Trophoblast cell (in vitro differentiated cells and primary cell): ENCODE measurements around the gene CRYBA2. TPM values are rescaled to one million over a fixed set of nuclear protein-coding genes. Genes with fewer than 3 reads are reported as not detected.
A peak's percentile ranks its signal among the peaks of the same experiment; 100 is the strongest.

ENCODE experiments used
- DNase-seq, 2 donors: peaks; one replicate each; pipeline ENCODE4 v3.0.0-alpha.2; 2016
- H2AFZ ChIP-seq: 2 replicates; pipeline ENCODE4 v1.6.1; 2013; ENCODE audit warnings: low read length, moderate library complexity, mild to moderate bottlenecking; ENCODE audit not compliant: insufficient read depth, poor library complexity
- H2AK5ac ChIP-seq: 2 replicates; pipeline ENCODE4 v1.6.1; 2013; ENCODE audit warnings: mild to moderate bottlenecking, low read length
- H2BK120ac ChIP-seq: 2 replicates; pipeline ENCODE4 v1.6.1; 2013; ENCODE audit warnings: low read length, mild to moderate bottlenecking, moderate library complexity; ENCODE audit not compliant: insufficient read depth, poor library complexity
- H2BK12ac ChIP-seq: 2 replicates; pipeline ENCODE4 v1.6.1; 2013; ENCODE audit warnings: mild to moderate bottlenecking, low read length, moderate library complexity
- H2BK5ac ChIP-seq: 2 replicates; pipeline ENCODE4 v1.6.1; 2013; ENCODE audit warnings: low read length, low read depth, moderate library complexity, mild to moderate bottlenecking; ENCODE audit not compliant: poor library complexity
- H3K14ac ChIP-seq: 2 replicates; pipeline ENCODE4 v1.6.1; 2013; ENCODE audit warnings: mild to moderate bottlenecking, low read length
- H3K18ac ChIP-seq: 2 replicates; pipeline ENCODE4 v1.6.1; 2013; ENCODE audit warnings: mild to moderate bottlenecking, low read length
- H3K23ac ChIP-seq: 2 replicates; pipeline ENCODE4 v1.6.1; 2013; ENCODE audit warnings: low read length
- H3K27ac ChIP-seq: 2 replicates; pipeline ENCODE4 v1.5.1; 2013; ENCODE audit warnings: low read depth, mild to moderate bottlenecking, inconsistent platforms, low read length, moderate library complexity
- H3K27me3 ChIP-seq: 2 replicates; pipeline ENCODE4 v1.6.1; 2013; ENCODE audit warnings: inconsistent platforms, mild to moderate bottlenecking, low read length, moderate library complexity; ENCODE audit not compliant: insufficient read depth
- H3K36me3 ChIP-seq, 2 experiments: 1 replicate in 1 of 2; 2 replicates in 1 of 2; pipeline ENCODE4 v1.6.1; 2013; ENCODE audit warnings: low read length in 2 of 2, mild to moderate bottlenecking in 2 of 2, moderate library complexity in 1 of 2; ENCODE audit not compliant: insufficient read depth in 2 of 2, control insufficient read depth in 1 of 2
- H3K4ac ChIP-seq: 2 replicates; pipeline ENCODE4 v1.6.1; 2013; ENCODE audit warnings: low read depth, mild to moderate bottlenecking, low read length, moderate library complexity
- H3K4me1 ChIP-seq, 2 experiments: 1 replicate in 1 of 2; 2 replicates in 1 of 2; pipeline ENCODE4 v1.6.1; 2013; ENCODE audit warnings: low read length in 2 of 2, mild to moderate bottlenecking in 2 of 2, moderate library complexity in 1 of 2; ENCODE audit not compliant: insufficient read depth in 2 of 2, control insufficient read depth in 1 of 2
- H3K4me2 ChIP-seq: 2 replicates; pipeline ENCODE4 v1.6.1; 2013; ENCODE audit warnings: inconsistent platforms, mild to moderate bottlenecking, low read length, moderate library complexity
- H3K4me3 ChIP-seq: 2 replicates; pipeline ENCODE4 v1.5.1; 2013; ENCODE audit warnings: mild to moderate bottlenecking, low read depth, low read length, inconsistent platforms
- H3K79me1 ChIP-seq: one replicate; pipeline ENCODE4 v1.6.1; 2013; ENCODE audit warnings: low read length
- H3K79me2 ChIP-seq: 2 replicates; pipeline ENCODE4 v1.6.1; 2013; ENCODE audit warnings: low read length, mild to moderate bottlenecking; ENCODE audit not compliant: control insufficient read depth, insufficient read depth, poor library complexity
- H3K9ac ChIP-seq: 2 replicates; pipeline ENCODE4 v1.6.1; 2013; ENCODE audit warnings: mild to moderate bottlenecking, low read length
- H3K9me3 ChIP-seq: 2 replicates; pipeline ENCODE4 v1.6.1; 2013; ENCODE audit warnings: low read depth, mild to moderate bottlenecking, control low read depth, inconsistent platforms, low read length; ENCODE audit not compliant: insufficient read depth
- H4K12ac ChIP-seq: 2 replicates; pipeline ENCODE4 v1.6.1; 2013; ENCODE audit warnings: low read depth, mild to moderate bottlenecking, low read length, moderate library complexity
- H4K8ac ChIP-seq: 2 replicates; pipeline ENCODE4 v1.6.1; 2013; ENCODE audit warnings: low read depth, mild to moderate bottlenecking, low read length, moderate library complexity
- H4K91ac ChIP-seq: one replicate; pipeline ENCODE4 v1.6.1; 2013; ENCODE audit warnings: low read depth, mild to moderate bottlenecking, low read length, moderate library complexity
- WGBS: extraction: QIAGEN DNeasy Blood & Tissue Kit; methylation state at CpG from one replicate; pipeline ENCODE4 v1.1.7; 2013; ENCODE audit warnings: missing lambda C conversion rate; ENCODE audit not compliant: insufficient read length, insufficient coverage; ENCODE audit errors: extremely low coverage; 5-methylcytosine and 5-hydroxymethylcytosine counted together
- polyA plus RNA-seq: library from polyadenylated mRNA; stranded (reverse); fragments of 200-250 nt; gene quantifications from 2 replicates; pipeline ENCODE4 v1.2.3, GENCODE V29; 2013

CRYBA2 gene
- 0.15 and 0.21 TPM in 2 replicates for polyA plus RNA-seq

- H3K79me1 ChIP-seq = no peaks in the 10 kb centered on the region
- no CpG with 5 or more reads among the region's 88 CpGs for WGBS
Observed at GRCh38 chr2:218993345-218994315, at the start of gene CRYBA2. Gene CRYBA2, minus strand, starts transcription at chr2:218993422. Its CDS starts 246 bp downstream, at chr2:218993176.

GRCh38 chr2:219042750-219043149 lies 49.5 kb upstream of the CRYBA2 start:
- no peak overlapping the region for H4K91ac ChIP-seq
- H2BK120ac ChIP-seq = no peak overlapping the region
- no peak overlapping the region for H3K27ac ChIP-seq
- no peak overlapping the region for H2AFZ ChIP-seq
- peaks cover 9% of the 10 kb centered on the region for H3K27me3 ChIP-seq
- no peak overlapping the region for H4K8ac ChIP-seq
- H3K4ac ChIP-seq = no peak overlapping the region
- no peak overlapping the region for H3K4me2 ChIP-seq
- H3K9me3 ChIP-seq = no peaks in the 10 kb centered on the region
- DNase-seq = no peak
- no peak overlapping the region for H3K4me3 ChIP-seq
- no peak overlapping the region for H3K9ac ChIP-seq
- no peak overlapping the region for H2AK5ac ChIP-seq
- no peak overlapping the region for H3K14ac ChIP-seq
- no peak overlapping the region for H2BK5ac ChIP-seq
- no CpG with 5 or more reads among the region's 2 CpGs for WGBS
- no peaks in the 10 kb centered on the region for H3K36me3 ChIP-seq
- H3K4me1 ChIP-seq = peaks cover 0 to 2% of the 10 kb centered on the region in 2 experiments
- no peak overlapping the region for H3K23ac ChIP-seq
- no peak overlapping the region for H4K12ac ChIP-seq
- no peaks in the 10 kb centered on the region for H3K79me2 ChIP-seq
- no peaks in the 10 kb centered on the region for H3K79me1 ChIP-seq
- H3K18ac ChIP-seq = no peak overlapping the region
- no peak overlapping the region for H2BK12ac ChIP-seq

More at GRCh38 chr2:218993345-218994315, at the start of gene CRYBA2:
- H3K4me2 ChIP-seq = peak within 1 kb of the TSS; percentile 60
- no peaks in the 10 kb centered on the region for H3K79me2 ChIP-seq
- H3K4me3 ChIP-seq = no peak within 1 kb of the TSS
- H3K36me3 ChIP-seq = no peaks in the 10 kb centered on the region
- no peak within 1 kb of the TSS for H4K91ac ChIP-seq
- no peak within 1 kb of the TSS for H2BK5ac ChIP-seq
- no peak within 1 kb of the TSS for H3K23ac ChIP-seq
- H3K27me3 ChIP-seq = peaks cover 71% of the 10 kb centered on the region
- no peak within 1 kb of the TSS for H3K9ac ChIP-seq
- no peak within 1 kb of the TSS for H2BK120ac ChIP-seq
- H3K4me1 ChIP-seq = peaks cover 9 to 16% of the 10 kb centered on the region in 2 experiments
- no peak within 1 kb of the TSS for H2AK5ac ChIP-seq
- H4K12ac ChIP-seq = no peak within 1 kb of the TSS
- no peak within 1 kb of the TSS for H3K18ac ChIP-seq
- H2BK12ac ChIP-seq = no peak within 1 kb of the TSS
- peaks cover 18% of the 10 kb centered on the region for H3K9me3 ChIP-seq
- no peak within 1 kb of the TSS for H3K14ac ChIP-seq
- DNase-seq = peak; percentile 30 to 58
- H3K27ac ChIP-seq = no peak within 1 kb of the TSS
- H4K8ac ChIP-seq = no peak within 1 kb of the TSS
- H3K4ac ChIP-seq = no peak within 1 kb of the TSS
- H2AFZ ChIP-seq = no peak within 1 kb of the TSS

- no peak overlapping the region for H2BK12ac ChIP-seq
- no peaks in the 10 kb centered on the region for H3K79me2 ChIP-seq
- H3K9ac ChIP-seq = no peak overlapping the region
- no peak overlapping the region for H3K27ac ChIP-seq
- no peak overlapping the region for H2AFZ ChIP-seq
- DNase-seq = no peak
- H2AK5ac ChIP-seq = no peak overlapping the region
- no peaks in the 10 kb centered on the region for H3K9me3 ChIP-seq
- H3K4me2 ChIP-seq = no peak overlapping the region
- H3K4me1 ChIP-seq = peaks cover 0 to 2% of the 10 kb centered on the region in 2 experiments
- H3K27me3 ChIP-seq = peaks cover 9% of the 10 kb centered on the region
- no peak overlapping the region for H4K91ac ChIP-seq
- no peak overlapping the region for H2BK5ac ChIP-seq
- no peak overlapping the region for H3K14ac ChIP-seq
- H3K36me3 ChIP-seq = no peaks in the 10 kb centered on the region
- H3K79me1 ChIP-seq = no peaks in the 10 kb centered on the region
- no peak overlapping the region for H3K4ac ChIP-seq
- no peak overlapping the region for H3K4me3 ChIP-seq
- no peak overlapping the region for H4K12ac ChIP-seq
- H2BK120ac ChIP-seq = no peak overlapping the region
- H3K18ac ChIP-seq = no peak overlapping the region
- no peak overlapping the region for H4K8ac ChIP-seq
- H3K23ac ChIP-seq = no peak overlapping the region
- WGBS = no CpG with 5 or more reads among the region's 4 CpGs
Observed at GRCh38 chr2:219042157-219042556, 48.9 kb upstream of the CRYBA2 start.

- Histone ChIP-seq H2BK12ac (no peak within 1 kb of the TSS), H3K14ac (no peak within 1 kb of the TSS), H3K4me1 (peaks cover 0 to 2% of the 10 kb centered on the region in 2 experiments), H3K79me1 (no peaks in the 10 kb centered on the region), H4K91ac (no peak within 1 kb of the TSS), H4K8ac (no peak within 1 kb of the TSS), H3K79me2 (no peaks in the 10 kb centered on the region), H2AK5ac (no peak within 1 kb of the TSS), H3K18ac (no peak within 1 kb of the TSS), H3K4me2 (peak within 1 kb of the TSS; percentile 57), H3K9me3 (no peaks in the 10 kb centered on the region), H3K9ac (no peak within 1 kb of the TSS), H2BK5ac (no peak within 1 kb of the TSS), H4K12ac (no peak within 1 kb of the TSS), H3K4me3 (no peak within 1 kb of the TSS), H3K23ac (no peak within 1 kb of the TSS), H2AFZ (peak within 1 kb of the TSS; percentile 61), H3K36me3 (no peaks in the 10 kb centered on the region), H3K4ac (no peak within 1 kb of the TSS), H3K27ac (no peak within 1 kb of the TSS), H3K27me3 (peaks cover 9% of the 10 kb centered on the region), H2BK120ac (no peak within 1 kb of the TSS)
- DNase-seq = no peak
- no CpG with 5 or more reads among the region's 21 CpGs for WGBS
Observed at GRCh38 chr2:219041252-219041651, 48.0 kb upstream of the CRYBA2 start, which contains the start of gene CFAP65. Gene CFAP65, minus strand, starts transcription at chr2:219041516. Its CDS starts 2,468 bp downstream, at chr2:219039048.
